BJ (cell line): ENCODE results near the gene SNX8. TPM values are rescaled to one million over a fixed set of nuclear protein-coding genes. Genes with fewer than 3 reads are reported as not detected.

Experiments
- CTCF ChIA-PET: fragments of 350-600 bp; formaldehyde crosslinking; extraction: SDS; loops from one replicate; lab custom pipeline; 2021; ENCODE audit warnings: antibody characterized with exemption, inconsistent platforms; lab: Yijun Ruan, JAX
- POLR2A ChIA-PET: fragments of 300-600 bp; sonication (Branson Sonifier 250); formaldehyde crosslinking; extraction: SDS; loops from one replicate; lab custom pipeline; 2021; ENCODE audit warnings: antibody characterized with exemption; lab: Charles Lee
- DNase-seq: peaks from one replicate; pipeline ENCODE4 v3.0.0-alpha.2; 2011; ENCODE audit warnings: low read depth
- H3K27me3 ChIP-seq: 2 replicates; pipeline ENCODE4 v1.6.0; 2011; ENCODE audit warnings: low read length; ENCODE audit not compliant: control insufficient read depth, insufficient read depth
- H3K36me3 ChIP-seq: 2 replicates; pipeline ENCODE4 v1.5.1; 2011; ENCODE audit warnings: low read length; ENCODE audit not compliant: control insufficient read depth, insufficient read depth
- H3K4me3 ChIP-seq: 2 replicates; pipeline ENCODE4 v1.5.1; 2011; ENCODE audit warnings: low read depth, mild to moderate bottlenecking, control low read depth, low read length
- CTCF ChIP-seq: IDR thresholded peaks from 2 replicates; pipeline ENCODE4 v1.5.1; 2011; ENCODE audit warnings: low read depth, mild to moderate bottlenecking, control low read depth, inconsistent platforms, low read length, moderate library complexity; ENCODE audit not compliant: insufficient read depth
- polyA plus RNA-seq: library from polyadenylated mRNA; depleted of rRNA; stranded (reverse); fragments of >200 nt; gene quantifications from 2 replicates; pipeline ENCODE4 v1.2.3, GENCODE V29; 2011

The SNX8 gene
- polyA plus RNA-seq, 1 experiment = 62.1 TPM

GRCh38 chr7:2279896-2280295 is 34.3 kb downstream of the SNX8 start:
- no peaks in the 10 kb centered on the region for H3K27me3 ChIP-seq
- no peak for TF ChIP-seq CTCF
- H3K4me3 ChIP-seq = no peak overlapping the region
- POLR2A ChIA-PET = no interaction called here
- no peak for DNase-seq
- CTCF ChIA-PET = interaction anchor here (1.2 kb wide), 1 partner anchor 9 kb away, joined by 3 read pairs; no protein-coding TSS in a partner anchor
- H3K36me3 ChIP-seq = 0 out of 2 replicates have a peak, but pooled peaks cover 2% of the 10 kb centered on the region

GRCh38 chr7:2278026-2278425 is 36.2 kb downstream of the SNX8 start:
- ChIA-PET POLR2A (no interaction called here), CTCF (no interaction called here)
- Histone ChIP-seq H3K4me3 (no peak overlapping the region), H3K36me3 (peaks cover 7% of the 10 kb centered on the region), H3K27me3 (no peaks in the 10 kb centered on the region)
- TF ChIP-seq CTCF = no peak
- no peak for DNase-seq

DNA sequence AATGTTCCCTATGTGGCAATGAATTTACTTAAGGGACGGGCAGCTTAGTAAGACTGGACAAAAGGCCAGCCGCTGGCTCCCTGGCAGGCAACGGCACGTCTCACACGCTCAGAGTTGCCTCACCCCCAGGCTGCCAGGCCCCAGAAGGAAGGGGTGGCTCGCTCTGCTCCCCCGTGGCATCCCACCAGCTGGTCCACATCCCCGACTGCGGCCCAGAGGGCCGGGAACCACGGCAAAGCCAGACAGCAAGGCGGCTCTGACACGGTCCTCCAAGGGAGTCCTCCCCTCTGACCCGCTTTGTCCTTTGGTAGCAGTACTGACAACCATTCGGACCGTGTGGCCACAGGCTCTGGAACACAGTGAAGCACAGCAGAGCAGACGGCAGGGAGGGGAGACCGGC is 38.1 kb downstream of the SNX8 start:
- peaks cover 8% of the 10 kb centered on the region for H3K36me3 ChIP-seq
- H3K27me3 ChIP-seq = no peaks in the 10 kb centered on the region
- DNase-seq = no peak
- ChIA-PET CTCF (interaction anchor here (0.7 kb wide), 1 partner anchor 362 kb away, joined by 3 read pairs; no protein-coding TSS in a partner anchor), POLR2A (no interaction called here)
- no peak overlapping the region for H3K4me3 ChIP-seq
- TF ChIP-seq CTCF = no peak

DNA sequence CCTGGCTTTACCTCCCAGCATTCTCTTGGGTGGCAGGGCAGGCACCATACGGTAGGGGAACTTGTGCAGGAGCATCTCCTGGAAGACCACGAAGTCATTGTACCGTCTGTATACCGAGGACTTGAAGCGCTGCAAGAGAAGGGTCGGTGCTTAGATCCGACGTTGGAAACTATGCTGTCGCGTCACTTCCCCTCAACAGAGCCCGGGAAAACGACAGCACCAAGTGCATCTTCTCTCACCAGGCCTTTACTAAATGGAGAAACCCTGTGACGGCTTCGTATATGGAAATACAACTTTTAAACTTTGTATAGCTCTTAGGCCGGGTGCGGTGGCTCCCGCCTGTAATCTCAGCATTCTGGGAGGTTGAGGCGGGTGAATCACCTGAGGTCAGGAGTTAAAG is 39.1 kb downstream of the SNX8 start:
- ChIA-PET CTCF (no interaction called here), POLR2A (no interaction called here)
- Histone ChIP-seq H3K27me3 (no peaks in the 10 kb centered on the region), H3K4me3 (no peak overlapping the region), H3K36me3 (peaks cover 9% of the 10 kb centered on the region)
- no peak for DNase-seq
- TF ChIP-seq CTCF = no peak

- no peak overlapping the region for H3K4me3 ChIP-seq
- POLR2A ChIA-PET = no interaction called here
- H3K27me3 ChIP-seq = no peaks in the 10 kb centered on the region
- H3K36me3 ChIP-seq = peaks cover 9% of the 10 kb centered on the region
- no peak for DNase-seq
- CTCF ChIA-PET = no interaction called here
- TF ChIP-seq CTCF = no peak
Observed at GRCh38 chr7:2274666-2275065, 39.6 kb downstream of the SNX8 start.
